Muscle layer of duodenum (tissue), 2 donors: ENCODE measurements around the gene NEDD4.
"Not testable (repeated sequence)": the region's sequence is repeated elsewhere in the genome, so short reads cannot be mapped to it uniquely, and the experiment has no call there.

Experiments
- H3K27ac ChIP-seq: one replicate; pipeline ENCODE4 v1.7.0; 2013; ENCODE audit warnings: mild to moderate bottlenecking, low read length
- H3K27me3 ChIP-seq: one replicate; pipeline ENCODE4 v1.7.0; 2013; ENCODE audit warnings: low read depth, mild to moderate bottlenecking, control low read depth, low read length
- H3K36me3 ChIP-seq, 2 donors: one replicate each; pipeline ENCODE4 v1.7.0; 2013; ENCODE audit warnings: low read length in 2 of 2, control low read depth in 1 of 2, mild to moderate bottlenecking in 1 of 2; ENCODE audit not compliant: insufficient read depth in 2 of 2, control insufficient read depth in 1 of 2
- H3K4me1 ChIP-seq, 2 donors: one replicate each; pipeline ENCODE4 v1.7.0; 2013; ENCODE audit warnings: low read length in 2 of 2, mild to moderate bottlenecking in 2 of 2, control low read depth in 1 of 2, moderate library complexity in 1 of 2; ENCODE audit not compliant: insufficient read depth in 2 of 2, control insufficient read depth in 1 of 2
- H3K4me3 ChIP-seq, 2 donors: one replicate each; pipeline ENCODE4 v1.7.0; 2013; ENCODE audit warnings: low read length in 2 of 2, low read depth in 1 of 2, mild to moderate bottlenecking in 1 of 2
- H3K9me3 ChIP-seq, 2 donors: one replicate each; pipeline ENCODE4 v1.7.0; 2013; ENCODE audit warnings: low read length in 2 of 2, control low read depth in 1 of 2, mild to moderate bottlenecking in 1 of 2; ENCODE audit not compliant: control insufficient read depth in 1 of 2
- donor health status: healthy.

The NEDD4 gene

DNA sequence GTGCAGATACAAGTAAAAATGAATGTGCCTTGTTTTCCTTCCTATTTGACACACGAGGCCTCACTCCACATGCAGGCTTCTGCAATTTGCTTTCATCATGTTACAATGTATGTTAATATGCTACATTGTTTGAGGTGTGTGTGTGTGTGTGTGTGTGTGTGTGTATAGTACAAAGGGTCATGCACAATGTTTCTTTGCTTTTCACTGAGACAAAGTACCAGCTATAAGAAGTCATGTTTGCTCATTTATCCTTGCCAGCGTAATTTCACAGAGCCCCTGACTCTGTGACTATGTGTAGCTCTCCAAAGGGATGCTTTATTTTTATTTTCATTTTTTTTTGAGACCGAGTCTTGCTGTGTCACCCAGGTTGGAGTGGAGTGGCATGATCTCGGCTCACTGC lies 38.0 kb upstream of the NEDD4 start:
- Histone ChIP-seq H3K27ac (no peak overlapping the region), H3K4me1 (no peaks in the 10 kb centered on the region), H3K9me3 (no peaks in the 10 kb centered on the region), H3K4me3 (no peak overlapping the region), H3K27me3 (no peaks in the 10 kb centered on the region), H3K36me3 (no peaks in the 10 kb centered on the region)

DNA sequence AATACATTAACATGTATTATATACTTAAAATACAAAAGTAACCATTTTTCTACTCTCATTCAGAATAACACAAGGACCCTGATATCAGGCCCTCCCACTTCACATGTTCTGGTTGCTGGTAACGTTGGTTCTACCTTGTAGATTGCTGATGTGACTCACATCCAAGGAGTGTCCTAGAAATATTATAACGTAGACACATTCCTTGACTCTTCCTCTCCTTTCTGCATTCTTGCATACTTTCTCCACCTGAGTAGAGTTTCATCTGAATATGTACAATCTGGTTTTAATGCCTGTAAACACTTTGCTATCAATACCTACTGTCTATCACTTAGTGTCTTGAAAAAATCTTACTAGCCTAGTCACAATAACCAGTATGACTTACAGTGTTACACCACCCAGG lies 35.0 kb upstream of the NEDD4 start:
- no peak overlapping the region for H3K4me3 ChIP-seq
- H3K9me3 ChIP-seq, result no peaks in the 10 kb centered on the region
- no peaks in the 10 kb centered on the region for H3K36me3 ChIP-seq
- no peaks in the 10 kb centered on the region for H3K27me3 ChIP-seq
- H3K4me1 ChIP-seq, result no peaks in the 10 kb centered on the region
- no peak overlapping the region for H3K27ac ChIP-seq

DNA sequence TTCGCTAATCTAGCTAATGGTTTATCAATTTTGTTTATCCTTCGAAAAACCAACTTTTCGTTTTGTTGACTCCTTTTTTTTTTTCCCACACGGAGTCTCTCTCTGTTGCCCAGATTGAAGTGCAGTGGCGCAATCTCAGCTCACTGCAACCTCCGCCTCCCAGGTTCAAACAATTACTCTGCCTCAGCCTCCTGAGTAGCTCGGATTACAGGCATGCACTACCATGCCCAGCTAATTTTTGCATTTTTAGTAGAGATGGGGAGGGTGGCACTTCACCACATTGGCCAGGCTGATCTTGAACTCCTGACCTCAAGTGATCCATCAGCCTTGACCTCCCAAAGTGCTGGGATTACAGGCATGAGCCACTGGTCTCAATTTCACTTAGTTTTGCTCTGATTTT lies 29.7 kb upstream of the NEDD4 start:
- H3K4me3 ChIP-seq, H3K9me3 ChIP-seq, H3K27me3 ChIP-seq: not testable (repeated sequence)

DNA sequence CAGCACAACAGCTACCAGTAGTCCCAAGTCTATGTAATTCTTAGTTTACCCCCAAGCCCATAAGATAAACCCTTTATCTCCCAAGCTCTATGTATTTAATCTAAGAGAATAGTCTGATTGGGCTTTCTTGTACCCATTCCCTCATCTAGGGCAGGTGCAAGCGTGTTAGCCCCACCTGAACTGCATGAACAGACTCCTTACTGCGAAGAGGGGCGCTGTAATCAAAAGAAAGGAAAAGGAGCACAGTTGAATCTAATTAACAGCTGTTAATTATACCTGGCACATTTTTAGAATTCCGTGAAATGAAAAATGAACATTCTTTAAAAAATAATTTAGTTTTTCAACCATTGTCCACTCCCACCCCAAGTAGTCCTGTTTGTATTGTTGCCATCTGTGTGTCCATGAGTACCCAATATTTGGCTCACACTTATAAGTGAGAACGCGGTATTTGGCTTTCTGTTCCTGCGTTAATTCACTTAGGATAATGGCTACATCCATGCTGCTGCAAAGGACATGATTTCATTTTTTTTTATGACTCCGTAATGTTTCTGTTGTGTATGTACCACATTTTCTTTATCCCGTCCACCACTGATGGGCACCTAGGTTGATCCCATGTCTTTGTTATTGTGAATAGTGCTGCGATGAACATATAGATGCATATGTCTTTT lies 26.5 kb upstream of the NEDD4 start:
- Histone ChIP-seq H3K4me3 (no peak overlapping the region), H3K27me3 (no peaks in the 10 kb centered on the region), H3K4me1 (no peaks in the 10 kb centered on the region), H3K27ac (no peak overlapping the region), H3K36me3 (no peaks in the 10 kb centered on the region), H3K9me3 (no peaks in the 10 kb centered on the region)

More for the DNA sequence above, 29.7 kb upstream of the NEDD4 start:
- not testable (repeated sequence) for H3K4me1 ChIP-seq, H3K27ac ChIP-seq, H3K36me3 ChIP-seq

DNA sequence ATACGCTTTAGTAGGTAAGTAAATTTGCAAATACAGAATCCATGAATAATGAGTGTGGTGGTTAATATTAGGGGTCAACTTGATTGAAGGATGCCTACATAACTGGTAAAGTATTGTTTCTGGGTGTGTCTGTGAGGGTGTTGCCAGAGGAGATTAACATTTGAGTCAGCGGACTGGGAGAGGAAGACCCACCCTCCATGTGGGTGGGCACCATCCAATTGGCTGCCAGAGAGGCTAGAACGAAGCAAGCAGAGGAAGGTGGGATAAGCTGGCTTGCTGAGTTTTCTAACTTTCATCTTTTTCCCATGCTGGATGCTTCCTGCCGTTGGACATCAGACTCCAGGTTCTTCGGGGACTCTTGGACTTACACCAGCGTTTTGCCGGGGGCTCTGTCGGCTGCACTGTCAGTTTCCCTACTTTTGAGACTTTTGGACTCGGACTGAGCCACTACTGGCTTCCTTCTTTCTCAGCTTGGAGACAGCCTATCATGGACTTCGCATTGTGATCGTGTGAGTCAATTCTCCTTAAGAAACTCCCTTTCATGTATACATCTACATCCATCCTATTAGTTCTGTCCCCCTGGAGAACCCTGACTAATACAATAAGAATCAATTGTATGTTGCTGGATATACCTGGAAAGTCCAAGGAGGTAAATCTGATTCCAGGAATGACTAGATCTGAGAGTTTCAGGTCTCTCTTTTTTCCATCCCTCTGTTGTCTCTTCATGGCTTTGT lies 25.8 kb upstream of the NEDD4 start:
- Histone ChIP-seq H3K4me1 (no peaks in the 10 kb centered on the region), H3K9me3 (no peaks in the 10 kb centered on the region), H3K36me3 (no peaks in the 10 kb centered on the region), H3K27me3 (no peaks in the 10 kb centered on the region), H3K4me3 (no peak overlapping the region), H3K27ac (no peak overlapping the region)

DNA sequence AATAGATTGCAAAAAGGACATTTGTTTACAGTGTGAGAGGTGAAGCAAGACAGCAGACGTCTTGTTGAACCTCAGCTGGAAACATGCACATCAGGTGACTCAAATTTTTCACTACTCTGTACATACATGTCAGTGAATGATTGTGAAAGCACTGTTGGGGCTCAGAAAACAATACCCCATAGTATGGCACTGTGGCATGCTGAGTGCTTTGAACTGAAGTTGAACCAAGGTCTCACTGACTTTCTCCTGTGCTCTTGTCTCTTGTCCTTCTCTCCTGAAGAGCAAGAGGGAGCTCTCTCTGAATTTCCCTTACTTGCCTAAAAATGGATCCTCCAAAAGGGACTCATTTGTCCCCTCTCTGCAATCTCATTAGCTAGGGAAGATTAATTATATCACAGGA lies 24.5 kb upstream of the NEDD4 start:
- Histone ChIP-seq H3K9me3 (no peaks in the 10 kb centered on the region), H3K36me3 (no peaks in the 10 kb centered on the region), H3K27ac (no peak overlapping the region), H3K27me3 (no peaks in the 10 kb centered on the region), H3K4me1 (no peaks in the 10 kb centered on the region), H3K4me3 (no peak overlapping the region)

DNA sequence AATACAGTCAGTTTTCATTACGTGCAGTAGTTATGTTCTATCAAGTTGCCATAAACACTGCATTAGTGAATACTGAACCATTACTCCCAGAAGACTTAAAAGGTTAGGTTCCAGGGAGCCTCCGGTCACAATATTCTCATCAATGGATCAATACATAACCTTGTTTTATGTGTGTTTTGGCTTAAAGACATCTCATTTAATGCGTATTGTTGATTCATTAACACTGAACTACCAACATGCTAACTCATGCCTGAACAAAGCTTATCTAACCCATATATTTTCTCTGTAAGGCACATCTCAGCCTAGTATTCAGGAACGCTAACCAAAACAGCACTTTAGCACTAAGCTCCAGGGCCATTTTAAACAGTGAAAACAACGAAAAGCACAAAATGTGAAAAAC lies 24.1 kb upstream of the NEDD4 start:
- Histone ChIP-seq H3K9me3 (no peaks in the 10 kb centered on the region), H3K27me3 (no peaks in the 10 kb centered on the region), H3K27ac (no peak overlapping the region), H3K4me1 (no peaks in the 10 kb centered on the region), H3K4me3 (no peak overlapping the region), H3K36me3 (no peaks in the 10 kb centered on the region)

DNA sequence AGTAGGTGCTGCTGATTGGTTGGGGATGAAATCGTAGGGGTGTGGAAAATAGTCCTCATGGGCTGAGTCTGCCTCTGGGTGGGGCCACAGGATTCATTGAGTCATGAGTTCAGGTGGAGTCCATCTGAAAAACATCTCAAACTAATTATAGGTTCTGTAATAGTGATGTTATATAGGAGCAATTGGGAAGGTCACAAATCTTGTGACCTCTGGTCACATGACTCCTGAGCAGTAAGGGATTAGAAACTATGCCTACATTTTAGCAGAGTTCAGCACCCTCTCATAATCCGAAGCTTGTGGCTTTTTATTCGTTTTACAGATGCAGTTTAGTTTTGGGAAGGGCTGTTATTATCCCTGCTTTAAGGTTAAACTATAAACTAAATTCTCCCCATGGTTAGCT lies 22.9 kb upstream of the NEDD4 start:
- H3K9me3 ChIP-seq, result no peaks in the 10 kb centered on the region
- H3K4me1 ChIP-seq, result no peaks in the 10 kb centered on the region
- H3K4me3 ChIP-seq, result no peak overlapping the region
- H3K27me3 ChIP-seq, result no peaks in the 10 kb centered on the region
- no peak overlapping the region for H3K27ac ChIP-seq
- no peaks in the 10 kb centered on the region for H3K36me3 ChIP-seq

DNA sequence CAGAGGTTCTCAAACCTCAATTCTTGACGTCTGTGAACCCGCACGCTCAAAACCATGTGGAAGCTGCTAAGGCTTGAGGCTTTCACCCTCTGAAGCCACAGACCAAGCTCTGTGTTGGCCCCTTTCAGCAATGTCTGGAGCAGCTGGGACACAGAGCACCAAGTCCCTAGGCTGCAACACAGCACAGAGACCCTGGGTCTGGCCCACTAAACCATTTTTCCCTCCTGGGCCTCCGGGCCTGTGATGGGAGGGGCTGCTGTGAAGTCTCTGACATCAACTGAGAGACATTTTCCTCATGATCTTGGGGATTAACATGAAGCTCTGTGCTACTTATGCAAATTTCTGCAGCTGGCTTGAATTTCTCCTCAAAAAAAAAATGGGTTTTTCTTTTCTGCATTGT lies 21.3 kb upstream of the NEDD4 start:
- no peak overlapping the region for H3K4me3 ChIP-seq
- H3K36me3 ChIP-seq, result no peaks in the 10 kb centered on the region
- no peaks in the 10 kb centered on the region for H3K4me1 ChIP-seq
- no peak overlapping the region for H3K27ac ChIP-seq
- no peaks in the 10 kb centered on the region for H3K9me3 ChIP-seq
- no peaks in the 10 kb centered on the region for H3K27me3 ChIP-seq

DNA sequence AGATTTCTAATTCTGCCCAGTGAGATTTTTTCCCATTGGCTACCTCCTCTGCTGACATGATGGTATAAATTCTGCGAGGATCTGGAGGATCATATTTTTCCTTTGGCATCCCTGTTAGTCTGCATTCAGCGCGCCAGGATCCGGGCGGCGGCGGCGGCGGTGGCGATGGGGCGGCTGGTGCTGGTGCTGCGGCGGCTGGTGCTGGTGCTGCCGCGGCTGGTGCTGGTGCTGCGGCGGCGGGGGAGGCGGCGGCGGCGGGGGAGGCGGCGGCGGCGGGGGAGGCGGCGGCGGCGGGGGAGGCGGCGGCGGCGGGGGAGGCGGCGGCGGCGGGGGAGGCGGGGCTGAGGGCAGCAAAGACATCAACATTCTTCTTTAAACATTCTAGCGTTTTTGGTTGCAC lies 13.6 kb upstream of the NEDD4 start:
- H3K4me3 ChIP-seq, H3K27me3 ChIP-seq, H3K27ac ChIP-seq, H3K9me3 ChIP-seq, H3K36me3 ChIP-seq, H3K4me1 ChIP-seq: not testable (repeated sequence)

DNA sequence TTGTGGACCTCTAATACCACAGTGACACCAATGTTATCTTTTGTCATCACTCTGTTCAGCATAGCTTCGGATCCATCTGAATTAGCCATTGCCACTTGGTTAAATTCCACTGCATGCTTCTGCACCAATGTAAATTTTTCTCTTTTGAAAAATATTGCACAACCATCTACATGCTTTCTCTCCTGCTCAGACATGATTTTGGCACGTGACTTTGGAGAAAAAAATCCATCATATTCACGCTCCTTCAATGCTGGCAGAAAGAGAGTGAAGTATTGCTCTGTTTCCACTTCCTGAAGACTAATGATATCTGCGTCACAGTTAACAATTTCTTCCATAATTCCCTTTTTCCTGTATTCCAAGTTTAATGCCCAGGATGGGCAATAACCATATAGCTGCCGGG lies 13.0 kb upstream of the NEDD4 start:
- not testable (repeated sequence) for H3K9me3 ChIP-seq, H3K27me3 ChIP-seq, H3K27ac ChIP-seq, H3K4me1 ChIP-seq, H3K36me3 ChIP-seq, H3K4me3 ChIP-seq

DNA sequence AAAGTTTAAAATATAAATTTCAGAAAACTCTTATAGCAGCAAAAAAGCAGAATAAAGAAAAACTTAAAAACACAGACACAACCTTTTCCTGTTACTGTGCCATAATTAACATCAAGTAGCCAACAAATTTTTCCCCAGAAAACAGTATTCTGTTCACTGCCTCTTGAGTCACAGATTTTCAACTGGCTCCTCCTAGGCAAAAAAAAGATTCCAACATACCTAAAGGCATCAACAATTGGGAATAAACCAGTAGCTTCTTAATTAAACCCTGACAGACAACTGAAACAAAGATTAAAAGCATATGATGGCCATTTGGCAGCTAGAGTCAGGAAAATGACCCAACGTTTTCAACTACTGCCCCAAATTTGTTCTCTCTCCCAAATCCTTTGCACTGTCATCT lies 10.9 kb upstream of the NEDD4 start:
- not testable (repeated sequence) for H3K4me1 ChIP-seq, H3K4me3 ChIP-seq, H3K9me3 ChIP-seq, H3K27me3 ChIP-seq, H3K36me3 ChIP-seq, H3K27ac ChIP-seq
